RWPE2 (cell line): ENCODE results near the gene MINDY4.
A peak's percentile ranks its signal among the peaks of the same experiment; 100 is the strongest.

Experiments
- ATAC-seq: fragments of 200-7000 bp; cut with Tn5 transposase; 3 replicates; pipeline ENCODE4 v1.9.1; 2021; ENCODE audit warnings: low read depth
- DNase-seq: peaks from one replicate; pipeline ENCODE4 v3.0.0-alpha.2; 2020; ENCODE audit warnings: low spot score
- H3K27ac ChIP-seq: fragments of 450-650 bp; 2 replicates; pipeline ENCODE4 v1.5.1; 2017; ENCODE audit warnings: mild to moderate bottlenecking; ENCODE audit not compliant: poor library complexity, severe bottlenecking
- H3K27me3 ChIP-seq: fragments of 250-450 bp; sonication (Bioruptor Pico); 2 replicates; pipeline ENCODE4 v1.5.1; 2021; ENCODE audit warnings: mild to moderate bottlenecking, moderate library complexity; ENCODE audit not compliant: insufficient read depth, poor library complexity, severe bottlenecking
- H3K36me3 ChIP-seq: fragments of 250-450 bp; sonication (Bioruptor Pico); 2 replicates; pipeline ENCODE4 v1.5.1; 2020; ENCODE audit warnings: low read depth, mild to moderate bottlenecking, moderate library complexity
- H3K4me1 ChIP-seq: fragments of 250-450 bp; sonication (Bioruptor Pico); 2 replicates; pipeline ENCODE4 v1.5.1; 2021; ENCODE audit warnings: mild to moderate bottlenecking, moderate library complexity; ENCODE audit not compliant: insufficient read depth, poor library complexity, severe bottlenecking
- H3K4me3 ChIP-seq: fragments of 250-450 bp; sonication (Bioruptor Pico); 2 replicates; pipeline ENCODE4 v1.5.1; 2021; ENCODE audit warnings: mild to moderate bottlenecking, moderate library complexity; ENCODE audit not compliant: severe bottlenecking
- H3K9me3 ChIP-seq: fragments of 250-450 bp; sonication (Bioruptor Pico); 2 replicates; pipeline ENCODE4 v1.5.1; 2021; ENCODE audit warnings: mild to moderate bottlenecking, moderate library complexity; ENCODE audit not compliant: severe bottlenecking
- TF ChIP-seq, protein P1 (sequence below): fragments of 450-650 bp; IDR thresholded peaks from one replicate; pipeline ENCODE4 v1.5.1; 2017; ENCODE audit warnings: mild to moderate bottlenecking, moderate library complexity; ENCODE audit not compliant: poor library complexity, severe bottlenecking

The MINDY4 gene

DNA sequence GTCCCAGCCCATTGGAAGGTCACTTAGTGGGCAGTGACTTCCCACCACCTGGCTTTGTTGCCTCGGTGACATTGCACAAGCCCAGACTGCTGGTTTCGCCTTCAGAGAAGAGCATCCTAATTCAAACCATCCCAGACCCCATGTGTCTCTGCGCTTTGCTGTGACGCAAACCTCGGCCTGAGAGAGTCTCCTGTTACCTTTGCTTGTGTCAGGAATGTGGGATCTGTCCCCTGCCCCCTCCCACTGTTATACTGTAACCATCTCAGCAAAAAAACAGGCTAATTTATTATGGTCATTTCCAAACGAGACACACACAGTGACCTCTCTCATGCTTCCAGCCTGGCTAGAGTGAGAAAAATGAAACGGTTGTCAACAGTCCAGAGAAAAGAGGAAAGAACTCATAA is 115.4 kb downstream of the MINDY4 start:
- no peaks in the 10 kb centered on the region for H3K36me3 ChIP-seq
- H3K27me3 ChIP-seq: peaks cover 5% of the 10 kb centered on the region
- no peaks in the 10 kb centered on the region for H3K4me1 ChIP-seq
- DNase-seq: no peak
- no peak for ATAC-seq
- no peak overlapping the region for H3K27ac ChIP-seq
- TF ChIP-seq, protein P1, sequence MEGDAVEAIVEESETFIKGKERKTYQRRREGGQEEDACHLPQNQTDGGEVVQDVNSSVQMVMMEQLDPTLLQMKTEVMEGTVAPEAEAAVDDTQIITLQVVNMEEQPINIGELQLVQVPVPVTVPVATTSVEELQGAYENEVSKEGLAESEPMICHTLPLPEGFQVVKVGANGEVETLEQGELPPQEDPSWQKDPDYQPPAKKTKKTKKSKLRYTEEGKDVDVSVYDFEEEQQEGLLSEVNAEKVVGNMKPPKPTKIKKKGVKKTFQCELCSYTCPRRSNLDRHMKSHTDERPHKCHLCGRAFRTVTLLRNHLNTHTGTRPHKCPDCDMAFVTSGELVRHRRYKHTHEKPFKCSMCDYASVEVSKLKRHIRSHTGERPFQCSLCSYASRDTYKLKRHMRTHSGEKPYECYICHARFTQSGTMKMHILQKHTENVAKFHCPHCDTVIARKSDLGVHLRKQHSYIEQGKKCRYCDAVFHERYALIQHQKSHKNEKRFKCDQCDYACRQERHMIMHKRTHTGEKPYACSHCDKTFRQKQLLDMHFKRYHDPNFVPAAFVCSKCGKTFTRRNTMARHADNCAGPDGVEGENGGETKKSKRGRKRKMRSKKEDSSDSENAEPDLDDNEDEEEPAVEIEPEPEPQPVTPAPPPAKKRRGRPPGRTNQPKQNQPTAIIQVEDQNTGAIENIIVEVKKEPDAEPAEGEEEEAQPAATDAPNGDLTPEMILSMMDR: no peak
- H3K9me3 ChIP-seq: no peaks in the 10 kb centered on the region
- H3K4me3 ChIP-seq: no peak overlapping the region

DNA sequence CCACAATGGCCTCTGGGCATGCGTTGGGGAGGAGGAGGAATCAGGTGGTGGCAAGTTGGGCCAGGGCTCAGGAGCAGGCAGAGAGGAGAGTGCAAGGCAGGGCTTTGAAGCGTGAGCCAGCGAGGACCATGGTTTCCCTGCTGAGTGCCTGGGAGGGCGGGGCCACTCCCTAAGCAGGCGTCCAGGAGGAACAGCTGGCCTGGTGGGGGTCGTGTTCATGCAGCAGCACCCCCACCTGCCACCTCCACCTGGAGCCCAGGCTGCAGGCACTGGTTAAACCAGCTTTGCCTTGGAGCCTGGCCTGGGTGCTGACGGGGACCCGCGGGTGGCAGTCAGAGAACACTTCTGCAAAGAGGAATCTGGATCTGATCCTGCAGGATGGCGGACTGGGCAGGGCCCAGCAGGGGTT is 116.3 kb downstream of the MINDY4 start:
- Histone ChIP-seq H3K9me3 (no peaks in the 10 kb centered on the region), H3K4me3 (no peak overlapping the region), H3K4me1 (no peaks in the 10 kb centered on the region), H3K27ac (no peak overlapping the region), H3K27me3 (peaks cover 5% of the 10 kb centered on the region), H3K36me3 (no peaks in the 10 kb centered on the region)
- DNase-seq (no peak), ATAC-seq (no peak)
- TF ChIP-seq, protein P1: no peak

DNA sequence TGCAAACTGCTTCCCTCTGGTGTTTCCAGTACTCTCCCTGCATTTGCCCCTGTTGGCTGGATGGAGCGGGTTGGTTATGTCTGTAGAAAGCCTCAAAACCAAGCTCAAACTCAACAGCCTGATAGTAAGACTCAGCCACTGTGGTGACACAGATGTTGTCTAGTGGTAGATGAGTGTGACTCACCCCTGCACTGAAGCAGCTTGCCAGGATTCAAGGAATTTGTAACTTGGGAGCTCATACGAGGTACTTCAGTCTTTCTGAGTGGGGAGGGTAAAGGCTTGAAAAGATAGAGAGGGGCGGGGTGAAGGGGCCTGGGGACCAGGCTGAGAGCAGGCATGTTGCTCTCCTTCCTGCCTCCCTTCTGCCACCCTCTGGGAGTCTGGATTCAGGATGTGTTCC is 117.5 kb downstream of the MINDY4 start:
- H3K4me3 ChIP-seq: no peak overlapping the region
- H3K27ac ChIP-seq: no peak overlapping the region

DNA sequence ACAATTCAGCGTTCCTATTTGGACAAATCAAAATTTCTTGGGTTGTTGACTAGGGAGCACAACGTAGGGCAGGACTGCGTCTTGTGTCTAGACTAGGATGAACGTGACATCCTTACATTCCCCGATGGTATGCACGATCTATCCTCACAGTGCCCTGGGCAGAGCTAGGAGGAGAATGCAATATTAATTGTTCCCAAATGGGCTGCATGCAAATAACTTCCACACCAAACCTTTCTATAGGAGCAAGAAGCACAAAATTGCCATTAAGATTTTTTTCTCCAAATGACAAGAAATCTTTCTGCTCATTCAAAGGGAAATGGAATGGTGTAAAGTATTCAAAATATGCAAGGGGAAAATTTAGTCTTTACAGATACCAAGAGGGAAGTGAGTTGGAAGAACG is 119.0 kb downstream of the MINDY4 start:
- Histone ChIP-seq H3K27ac (no peak overlapping the region), H3K27me3 (peaks cover 5% of the 10 kb centered on the region), H3K9me3 (no peaks in the 10 kb centered on the region), H3K4me1 (no peaks in the 10 kb centered on the region), H3K4me3 (no peak overlapping the region), H3K36me3 (no peaks in the 10 kb centered on the region)
- no peak for ATAC-seq
- TF ChIP-seq, protein P1: no peak
- no peak for DNase-seq

More for the DNA sequence above, 117.5 kb downstream of the MINDY4 start:
- no peaks in the 10 kb centered on the region for H3K36me3 ChIP-seq
- DNase-seq (no peak), ATAC-seq (peak; percentile 86)
- no peaks in the 10 kb centered on the region for H3K9me3 ChIP-seq
- H3K27me3 ChIP-seq: peaks cover 5% of the 10 kb centered on the region
- TF ChIP-seq, protein P1: no peak
- H3K4me1 ChIP-seq: no peaks in the 10 kb centered on the region

DNA sequence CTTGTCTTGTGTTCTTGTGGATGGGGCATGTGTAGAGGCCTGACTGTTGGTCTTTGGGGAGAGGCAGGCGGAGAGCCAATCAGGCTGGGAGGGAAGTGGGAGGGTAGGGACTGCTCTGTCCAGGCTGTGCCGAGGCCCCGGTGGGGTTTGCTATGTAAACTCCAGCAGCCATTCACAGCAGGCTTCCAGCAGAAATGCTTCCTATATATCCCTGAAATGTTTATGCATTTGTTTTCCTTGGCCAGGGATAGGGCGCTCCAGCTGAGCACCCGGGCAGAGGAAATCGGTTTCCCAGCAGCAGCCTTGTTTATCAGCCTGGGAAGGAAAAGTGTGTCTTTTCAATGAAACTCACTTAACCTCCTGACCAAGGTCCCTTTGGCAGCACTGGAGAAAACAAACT is 122.1 kb downstream of the MINDY4 start:
- Histone ChIP-seq H3K4me1 (no peaks in the 10 kb centered on the region), H3K4me3 (no peak overlapping the region), H3K36me3 (no peaks in the 10 kb centered on the region), H3K27me3 (peaks cover 5% of the 10 kb centered on the region), H3K9me3 (no peaks in the 10 kb centered on the region), H3K27ac (no peak overlapping the region)
- TF ChIP-seq, protein P1: no peak
- DNase-seq (no peak), ATAC-seq (no peak)
